ENCODE results near the gene AXIN1. TPM values are rescaled to one million over a fixed set of nuclear protein-coding genes. Genes with fewer than 3 reads are reported as not detected.

AXIN1 gene
- total RNA-seq, 1 donor from 2014 or later = 30.6 TPM

- Mint-ChIP-seq H3K36me3 (peaks cover 4% of the 10 kb centered on the region), H3K27me3 (no peaks in the 10 kb centered on the region), H3K4me3 (no peak overlapping the region), H3K4me1 (ENCODE audit: unreplicated experiment) (peaks cover 4% of the 10 kb centered on the region), H3K27ac (no peak overlapping the region), H3K9me3 (no peaks in the 10 kb centered on the region)
- TF ChIP-seq CTCF (conservative IDR thresholded peaks at IDR 0.05) = no peak
- no peak for DNase-seq (ENCODE audit: extremely low spot score, unreplicated experiment)
These were observed 35.6 kb downstream of the AXIN1 start for GRCh38 chr16:316741-317464.

- H3K36me3 Mint-ChIP-seq = no peaks in the 10 kb centered on the region
- H3K4me1 Mint-ChIP-seq (ENCODE audit: unreplicated experiment) = peaks cover 4% of the 10 kb centered on the region
- no peak overlapping the region for H3K4me3 Mint-ChIP-seq
- H3K27me3 Mint-ChIP-seq = no peaks in the 10 kb centered on the region
- DNase-seq (ENCODE audit: extremely low spot score, unreplicated experiment) = no peak
- H3K9me3 Mint-ChIP-seq = no peaks in the 10 kb centered on the region
- TF ChIP-seq CTCF (conservative IDR thresholded peaks at IDR 0.05) = no peak
- H3K27ac Mint-ChIP-seq = no peak overlapping the region
These were observed 37.7 kb downstream of the AXIN1 start for GRCh38 chr16:314795-315299.

- Mint-ChIP-seq H3K27ac (no peak overlapping the region), H3K9me3 (no peaks in the 10 kb centered on the region), H3K36me3 (no peaks in the 10 kb centered on the region), H3K27me3 (no peaks in the 10 kb centered on the region), H3K4me1 (ENCODE audit: unreplicated experiment) (peaks cover 4% of the 10 kb centered on the region), H3K4me3 (no peak overlapping the region)
- DNase-seq (ENCODE audit: extremely low spot score, unreplicated experiment) = no peak
- TF ChIP-seq CTCF (conservative IDR thresholded peaks at IDR 0.05) = no peak
These were observed 38.2 kb downstream of the AXIN1 start for GRCh38 chr16:314351-314750.

GRCh38 chr16:311725-312124 lies 40.8 kb downstream of the AXIN1 start:
- H3K36me3 Mint-ChIP-seq = no peaks in the 10 kb centered on the region
- no peak overlapping the region for H3K27ac Mint-ChIP-seq

GRCh38 chr16:309476-309875 lies 43.0 kb downstream of the AXIN1 start:
- H3K9me3 Mint-ChIP-seq = no peaks in the 10 kb centered on the region
- H3K27me3 Mint-ChIP-seq = no peaks in the 10 kb centered on the region
- DNase-seq (ENCODE audit: extremely low spot score, unreplicated experiment) = no peak
- no peak overlapping the region for H3K4me3 Mint-ChIP-seq
- peaks cover 4% of the 10 kb centered on the region for H3K4me1 Mint-ChIP-seq (ENCODE audit: unreplicated experiment)
- no peak for TF ChIP-seq CTCF (conservative IDR thresholded peaks at IDR 0.05)
- H3K36me3 Mint-ChIP-seq = no peaks in the 10 kb centered on the region
- no peak overlapping the region for H3K27ac Mint-ChIP-seq

More at GRCh38 chr16:311725-312124, 40.8 kb downstream of the AXIN1 start:
- TF ChIP-seq CTCF (conservative IDR thresholded peaks at IDR 0.05) = no peak
- H3K4me1 Mint-ChIP-seq (ENCODE audit: unreplicated experiment) = no peaks in the 10 kb centered on the region
- no peaks in the 10 kb centered on the region for H3K27me3 Mint-ChIP-seq
- no peak overlapping the region for H3K4me3 Mint-ChIP-seq
- DNase-seq (ENCODE audit: extremely low spot score, unreplicated experiment) = no peak
- no peaks in the 10 kb centered on the region for H3K9me3 Mint-ChIP-seq

All from type B pancreatic cell (in vitro differentiated cells).